Measurements from ENCODE around the gene PNMA8B.

DNA sequence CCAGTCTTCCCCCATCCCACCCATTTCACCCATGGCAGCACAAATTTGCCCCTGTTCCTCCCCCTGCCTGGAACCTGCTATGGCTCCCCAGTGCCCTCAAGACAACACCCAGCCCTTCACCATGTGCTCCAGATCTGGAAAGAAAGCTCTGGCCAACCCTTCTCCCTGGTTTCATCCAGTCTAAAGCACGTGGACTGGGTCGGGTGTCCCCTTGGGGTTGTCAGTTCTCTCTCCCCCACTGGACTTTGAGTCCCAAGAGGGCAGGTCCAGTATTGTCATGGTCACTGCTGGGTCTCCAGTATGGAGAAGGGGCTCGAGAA lies 19.6 kb upstream of the PNMA8B start:
- TF ChIP-seq CTCF (IDR thresholded peaks at IDR 0.05), result no peak
- no peak for TF ChIP-seq EZH2 (IDR thresholded peaks at IDR 0.05)
- TF ChIP-seq EZH2phosphoT487 (IDR thresholded peaks at IDR 0.05), result no peak
